ENCODE measurements around the gene VPS33B.

VPS33B gene

DNA sequence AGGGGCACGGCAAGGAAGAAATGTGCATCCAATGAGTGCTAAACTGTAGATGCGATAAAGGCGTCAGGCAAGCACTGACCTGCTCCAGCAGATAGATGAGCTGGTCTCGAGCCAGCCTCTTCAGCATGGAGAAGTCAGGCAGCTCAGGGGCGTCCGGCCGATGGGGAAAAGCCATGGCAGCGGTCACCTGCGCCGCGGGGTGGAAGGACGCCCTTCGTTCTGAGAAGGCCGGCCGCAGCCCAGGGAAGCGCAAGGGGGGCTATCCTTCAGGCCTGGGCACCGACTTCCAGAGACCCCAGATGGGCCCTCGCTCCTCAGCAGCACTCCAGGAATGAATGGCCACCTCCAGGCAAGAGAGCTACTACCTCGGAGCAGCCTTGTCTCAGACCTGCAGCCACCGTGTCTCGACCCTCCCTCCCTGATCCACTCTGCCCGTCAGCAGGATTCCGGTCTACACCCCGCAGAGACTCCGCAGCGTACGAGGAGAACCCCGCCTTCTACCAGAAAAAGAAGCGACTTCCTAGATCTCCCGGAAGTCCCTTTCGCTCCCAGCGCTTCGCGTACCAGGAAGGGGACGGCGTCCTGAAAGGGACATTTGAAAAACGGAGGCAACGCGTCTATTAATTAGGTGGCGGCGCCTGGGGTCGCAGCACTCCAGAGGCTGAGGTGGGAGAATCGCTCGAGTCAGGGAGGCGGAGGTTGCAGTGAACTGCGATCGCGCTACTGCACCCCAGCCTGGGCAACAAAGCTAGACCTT, at the start of gene VPS33B:
Gene VPS33B (minus strand): TSS at position 520 of the 757 bp plus-strand sequence. CDS start 345 bp downstream, at position 175.
- H3K27me3 ChIP-seq (ENCODE audit: control insufficient read depth, insufficient read depth, low read length), result no peaks in the 10 kb centered on the region
- no peaks in the 10 kb centered on the region for H3K36me3 ChIP-seq (ENCODE audit: control insufficient read depth, insufficient read depth, low read length)
- peak within 1 kb of the TSS; percentile 86 for H3K9ac ChIP-seq (ENCODE audit: low read length)
- H3K4me3 ChIP-seq (ENCODE audit: low read length), result peak within 1 kb of the TSS; percentile 91
- H3K9me3 ChIP-seq (ENCODE audit: control insufficient read depth, low read length), result no peaks in the 10 kb centered on the region
- H3K4me1 ChIP-seq (ENCODE audit: control insufficient read depth, insufficient read depth, low read length), result peaks cover 6% of the 10 kb centered on the region

DNA sequence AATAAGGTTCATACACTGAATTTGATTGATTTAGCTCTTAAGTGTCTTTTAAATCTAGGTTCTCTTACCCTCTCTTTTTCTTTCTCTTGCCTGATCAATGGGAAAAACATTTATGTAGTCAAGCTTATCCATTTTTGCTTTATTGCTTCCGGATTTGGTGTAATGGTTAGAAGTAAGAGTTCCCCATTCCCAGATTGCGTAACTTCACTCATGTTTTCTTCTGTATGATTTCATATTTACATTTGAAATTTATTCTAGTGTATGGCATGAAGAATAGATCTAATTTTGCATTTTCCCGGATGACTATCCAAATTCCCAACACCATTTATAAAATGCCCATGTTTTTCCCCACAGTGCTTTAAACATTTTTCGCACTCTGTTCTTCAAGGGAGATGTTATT, 49.8 kb upstream of the VPS33B start:
- H3K36me3 ChIP-seq (ENCODE audit: control insufficient read depth, insufficient read depth, low read length), result no peaks in the 10 kb centered on the region

DNA sequence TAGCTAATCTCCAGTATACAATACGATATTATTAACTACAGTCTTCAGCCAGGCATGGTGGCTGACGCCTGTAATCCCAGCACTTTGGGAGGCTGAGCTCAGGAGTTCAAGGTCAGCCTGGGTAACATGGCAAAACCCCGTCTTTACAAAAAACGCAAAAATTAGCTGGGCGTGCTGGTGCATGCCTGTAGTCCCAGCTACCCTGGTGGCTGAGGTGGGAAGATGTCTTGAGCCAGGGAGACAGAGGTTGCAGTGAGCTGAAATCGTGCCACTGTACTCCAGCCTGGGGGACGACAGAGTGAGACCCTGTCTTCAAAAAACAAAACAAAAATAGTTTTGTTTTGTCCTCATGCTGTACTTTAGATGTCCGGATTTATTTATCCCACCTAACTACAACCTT, 48.5 kb upstream of the VPS33B start:
- no peaks in the 10 kb centered on the region for H3K4me1 ChIP-seq (ENCODE audit: control insufficient read depth, insufficient read depth, low read length)
- no peak overlapping the region for H3K4me3 ChIP-seq (ENCODE audit: low read length)
- H3K27me3 ChIP-seq (ENCODE audit: control insufficient read depth, insufficient read depth, low read length), result no peaks in the 10 kb centered on the region
- H3K36me3 ChIP-seq (ENCODE audit: control insufficient read depth, insufficient read depth, low read length), result no peaks in the 10 kb centered on the region
- no peak overlapping the region for H3K9ac ChIP-seq (ENCODE audit: low read length)
- no peaks in the 10 kb centered on the region for H3K9me3 ChIP-seq (ENCODE audit: control insufficient read depth, low read length)

More for the DNA sequence above, 49.8 kb upstream of the VPS33B start:
- no peaks in the 10 kb centered on the region for H3K4me1 ChIP-seq (ENCODE audit: control insufficient read depth, insufficient read depth, low read length)
- no peaks in the 10 kb centered on the region for H3K9me3 ChIP-seq (ENCODE audit: control insufficient read depth, low read length)
- no peak overlapping the region for H3K4me3 ChIP-seq (ENCODE audit: low read length)
- no peak overlapping the region for H3K9ac ChIP-seq (ENCODE audit: low read length)
- H3K27me3 ChIP-seq (ENCODE audit: control insufficient read depth, insufficient read depth, low read length), result no peaks in the 10 kb centered on the region

DNA sequence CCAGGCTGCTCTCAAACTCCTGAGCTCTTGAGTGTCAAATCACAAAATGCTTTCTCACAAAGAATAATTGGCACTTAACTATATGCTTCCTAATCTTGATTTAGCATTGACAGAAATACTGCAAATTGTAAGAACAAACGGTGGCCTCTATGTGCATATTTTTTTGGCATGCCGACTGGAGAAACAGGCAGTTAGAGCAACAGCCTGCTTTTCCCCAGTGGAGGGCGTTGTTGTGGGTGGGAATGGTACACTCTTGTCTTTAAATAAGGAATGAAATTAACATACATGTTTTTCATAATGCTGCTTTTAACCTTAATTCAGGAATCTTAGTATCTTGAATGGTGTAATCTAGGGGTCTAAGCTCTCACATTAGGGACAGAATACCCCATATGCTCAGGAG, 46.6 kb upstream of the VPS33B start:
- no peaks in the 10 kb centered on the region for H3K4me1 ChIP-seq (ENCODE audit: control insufficient read depth, insufficient read depth, low read length)
- no peaks in the 10 kb centered on the region for H3K36me3 ChIP-seq (ENCODE audit: control insufficient read depth, insufficient read depth, low read length)
- no peaks in the 10 kb centered on the region for H3K27me3 ChIP-seq (ENCODE audit: control insufficient read depth, insufficient read depth, low read length)
- no peaks in the 10 kb centered on the region for H3K9me3 ChIP-seq (ENCODE audit: control insufficient read depth, low read length)
- no peak overlapping the region for H3K9ac ChIP-seq (ENCODE audit: low read length)
- no peak overlapping the region for H3K4me3 ChIP-seq (ENCODE audit: low read length)

DNA sequence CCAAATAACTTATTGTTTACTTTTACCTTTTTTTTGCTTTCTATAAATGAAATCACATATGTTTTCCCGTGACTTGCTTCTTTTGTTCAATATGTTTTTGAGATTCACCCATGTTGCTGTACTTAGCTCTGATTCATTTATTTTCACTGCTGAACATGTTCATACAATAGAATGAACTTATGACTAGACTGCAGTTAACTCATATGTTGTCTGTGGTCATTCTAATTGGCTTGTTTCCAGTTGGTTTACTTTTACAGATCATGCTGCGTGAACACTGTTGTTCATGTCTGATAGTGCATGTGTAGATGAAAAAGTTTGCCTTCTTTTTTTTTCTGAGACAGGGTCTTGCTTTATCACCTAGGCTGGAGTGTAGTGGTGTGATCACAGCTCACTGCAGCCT, 46.0 kb upstream of the VPS33B start:
- no peaks in the 10 kb centered on the region for H3K4me1 ChIP-seq (ENCODE audit: control insufficient read depth, insufficient read depth, low read length)
- H3K9me3 ChIP-seq (ENCODE audit: control insufficient read depth, low read length), result no peaks in the 10 kb centered on the region
- no peaks in the 10 kb centered on the region for H3K27me3 ChIP-seq (ENCODE audit: control insufficient read depth, insufficient read depth, low read length)
- no peak overlapping the region for H3K9ac ChIP-seq (ENCODE audit: low read length)
- no peaks in the 10 kb centered on the region for H3K36me3 ChIP-seq (ENCODE audit: control insufficient read depth, insufficient read depth, low read length)
- H3K4me3 ChIP-seq (ENCODE audit: low read length), result no peak overlapping the region

DNA sequence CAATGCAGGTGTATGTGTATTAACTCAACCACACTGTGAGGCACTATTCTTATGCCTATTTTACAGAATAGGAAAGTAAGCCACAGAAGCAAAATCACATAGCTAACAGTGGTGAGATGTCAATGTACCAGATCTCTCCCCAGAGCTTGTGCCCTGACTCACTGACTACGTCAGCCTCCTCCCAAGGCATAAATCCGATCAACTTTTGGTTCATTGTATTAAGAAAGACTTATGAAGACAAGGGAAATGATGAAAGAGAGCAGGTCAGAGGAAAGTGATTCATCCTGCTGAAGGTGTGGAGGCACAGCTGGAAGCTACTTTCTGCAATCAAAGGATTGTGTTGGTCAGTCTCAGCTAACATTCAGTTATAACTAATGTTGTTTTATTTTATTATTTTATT, 44.6 kb upstream of the VPS33B start:
- no peaks in the 10 kb centered on the region for H3K9me3 ChIP-seq (ENCODE audit: control insufficient read depth, low read length)
- H3K4me3 ChIP-seq (ENCODE audit: low read length), result no peak overlapping the region
- no peak overlapping the region for H3K9ac ChIP-seq (ENCODE audit: low read length)
- H3K36me3 ChIP-seq (ENCODE audit: control insufficient read depth, insufficient read depth, low read length), result no peaks in the 10 kb centered on the region
- no peaks in the 10 kb centered on the region for H3K4me1 ChIP-seq (ENCODE audit: control insufficient read depth, insufficient read depth, low read length)
- no peaks in the 10 kb centered on the region for H3K27me3 ChIP-seq (ENCODE audit: control insufficient read depth, insufficient read depth, low read length)

DNA sequence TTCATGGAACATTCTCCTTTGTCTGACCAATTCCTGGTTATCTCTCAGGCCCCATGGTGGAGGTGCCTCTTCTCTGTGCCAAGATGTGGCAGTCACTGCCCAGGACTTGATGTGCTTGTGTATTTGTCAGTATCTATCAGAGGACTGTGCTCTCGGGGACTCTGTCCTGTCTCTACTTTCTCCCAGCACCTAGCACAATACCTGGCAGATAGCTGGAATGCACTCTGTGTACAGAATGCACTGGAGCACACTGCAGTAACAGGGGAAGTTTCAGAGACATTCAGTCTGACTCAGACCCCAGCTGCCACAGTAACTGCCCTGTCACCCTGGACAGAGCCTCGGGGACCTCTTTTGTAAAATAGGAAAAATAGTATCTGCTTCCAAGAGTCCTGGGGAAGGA, 43.1 kb upstream of the VPS33B start:
- Histone ChIP-seq H3K4me1 (ENCODE audit: control insufficient read depth, insufficient read depth, low read length) (no peaks in the 10 kb centered on the region), H3K4me3 (ENCODE audit: low read length) (no peak overlapping the region), H3K9ac (ENCODE audit: low read length) (no peak overlapping the region), H3K36me3 (ENCODE audit: control insufficient read depth, insufficient read depth, low read length) (no peaks in the 10 kb centered on the region), H3K9me3 (ENCODE audit: control insufficient read depth, low read length) (no peaks in the 10 kb centered on the region), H3K27me3 (ENCODE audit: control insufficient read depth, insufficient read depth, low read length) (no peaks in the 10 kb centered on the region)

DNA sequence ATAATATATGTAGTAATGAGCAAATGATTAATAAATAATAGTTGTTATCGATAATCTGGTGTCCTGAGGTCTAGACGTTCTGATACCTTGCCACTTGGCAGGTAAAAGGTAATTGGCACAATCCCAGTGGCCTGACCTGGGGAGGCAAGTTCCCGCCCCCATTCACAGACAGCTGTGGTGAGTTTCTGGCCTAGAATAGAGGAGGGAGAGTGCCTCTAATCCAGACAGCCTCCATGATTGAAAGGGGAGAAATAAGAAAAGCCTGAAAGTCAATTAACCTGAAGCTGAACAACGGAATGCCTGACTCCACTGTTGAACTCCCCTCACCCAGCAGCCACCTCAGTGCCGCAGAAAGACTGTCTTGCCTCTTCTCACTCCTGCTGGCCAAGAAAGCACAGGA, 39.6 kb upstream of the VPS33B start:
- Histone ChIP-seq H3K4me1 (ENCODE audit: control insufficient read depth, insufficient read depth, low read length) (no peaks in the 10 kb centered on the region), H3K9ac (ENCODE audit: low read length) (no peak overlapping the region), H3K4me3 (ENCODE audit: low read length) (no peak overlapping the region), H3K9me3 (ENCODE audit: control insufficient read depth, low read length) (no peaks in the 10 kb centered on the region), H3K27me3 (ENCODE audit: control insufficient read depth, insufficient read depth, low read length) (peaks cover 11% of the 10 kb centered on the region), H3K36me3 (ENCODE audit: control insufficient read depth, insufficient read depth, low read length) (no peaks in the 10 kb centered on the region)

DNA sequence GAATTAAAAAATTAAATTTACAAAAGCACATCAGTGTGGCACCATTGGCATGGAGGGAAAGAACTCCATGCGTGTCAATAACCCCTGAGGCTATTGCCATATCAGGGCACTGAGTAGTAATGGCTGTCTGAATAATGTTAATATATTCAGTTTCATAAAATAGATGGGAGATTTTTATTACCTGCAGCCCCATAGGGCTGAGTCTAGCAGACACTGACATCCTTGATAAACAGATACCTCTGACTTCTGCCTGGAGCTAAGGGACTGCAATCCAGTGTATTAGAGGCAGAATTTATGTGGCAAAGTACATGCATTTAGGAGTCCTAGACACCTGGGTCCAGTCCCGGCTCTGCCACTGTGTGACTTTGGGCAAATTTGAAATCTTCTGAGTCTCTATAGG, 38.8 kb upstream of the VPS33B start:
- no peak overlapping the region for H3K9ac ChIP-seq (ENCODE audit: low read length)
- H3K27me3 ChIP-seq (ENCODE audit: control insufficient read depth, insufficient read depth, low read length), result peaks cover 15% of the 10 kb centered on the region
- no peaks in the 10 kb centered on the region for H3K9me3 ChIP-seq (ENCODE audit: control insufficient read depth, low read length)
- no peak overlapping the region for H3K4me3 ChIP-seq (ENCODE audit: low read length)
- no peaks in the 10 kb centered on the region for H3K36me3 ChIP-seq (ENCODE audit: control insufficient read depth, insufficient read depth, low read length)
- H3K4me1 ChIP-seq (ENCODE audit: control insufficient read depth, insufficient read depth, low read length), result no peaks in the 10 kb centered on the region

DNA sequence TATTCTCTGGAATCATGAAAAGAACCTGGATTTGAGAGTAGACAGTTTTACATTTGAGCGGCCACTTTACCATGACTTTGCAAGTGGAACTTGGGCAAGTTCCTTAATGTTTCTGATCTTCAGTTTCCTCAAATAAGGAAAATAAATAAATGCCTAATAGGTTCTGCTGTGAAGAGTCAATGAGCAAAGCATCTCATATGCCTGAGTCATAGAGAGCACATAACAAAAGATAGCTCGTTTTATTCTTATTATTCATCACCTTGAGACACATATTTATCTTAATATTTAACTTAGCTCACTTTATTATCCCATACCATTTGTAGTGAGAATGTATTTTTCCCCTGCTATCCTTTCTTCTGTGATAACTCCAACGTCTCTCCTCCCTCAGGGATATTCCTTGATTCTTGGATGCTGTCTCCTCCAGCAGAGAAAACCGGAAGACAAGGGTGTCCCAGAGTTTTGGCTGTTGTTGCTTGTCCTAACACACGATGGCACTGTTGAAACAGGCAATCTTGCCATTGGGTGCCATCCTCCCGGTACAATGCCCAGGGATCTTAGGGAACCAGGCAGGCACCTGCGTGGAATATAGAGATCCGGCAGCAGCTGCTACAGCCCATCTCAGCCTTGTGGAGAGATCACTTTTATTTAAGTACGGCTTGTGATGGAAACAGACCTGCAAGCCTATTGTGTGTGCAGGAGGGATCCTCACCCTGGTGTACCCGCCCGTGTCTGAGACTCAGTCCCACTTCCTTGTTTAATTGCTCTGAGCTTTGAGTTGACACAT, 33.3 kb upstream of the VPS33B start:
- peaks cover 18% of the 10 kb centered on the region for H3K27me3 ChIP-seq (ENCODE audit: control insufficient read depth, insufficient read depth, low read length)
- H3K4me1 ChIP-seq (ENCODE audit: control insufficient read depth, insufficient read depth, low read length), result no peaks in the 10 kb centered on the region
- no peaks in the 10 kb centered on the region for H3K9me3 ChIP-seq (ENCODE audit: control insufficient read depth, low read length)
- no peaks in the 10 kb centered on the region for H3K36me3 ChIP-seq (ENCODE audit: control insufficient read depth, insufficient read depth, low read length)
- H3K4me3 ChIP-seq (ENCODE audit: low read length), result no peak overlapping the region
- H3K9ac ChIP-seq (ENCODE audit: low read length), result no peak overlapping the region

DNA sequence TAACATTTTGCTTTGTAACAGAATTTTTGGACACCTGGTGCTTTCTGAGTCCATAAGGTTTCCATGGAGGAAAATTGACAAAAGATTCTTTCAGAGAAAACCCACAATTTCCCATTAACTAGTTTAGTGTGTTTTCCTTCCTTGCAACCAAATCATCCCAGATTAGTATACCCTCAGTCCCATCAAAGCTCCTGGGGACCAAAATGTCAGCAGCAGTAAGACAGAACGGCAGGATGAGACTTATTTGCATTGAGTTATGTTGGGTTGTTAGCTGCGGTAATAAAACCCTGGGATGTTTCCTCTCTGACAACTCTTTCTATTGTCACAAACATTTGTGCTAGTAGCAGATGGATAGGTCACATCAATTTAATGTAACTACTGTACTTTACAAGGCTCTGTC, 32.4 kb upstream of the VPS33B start:
- H3K36me3 ChIP-seq (ENCODE audit: control insufficient read depth, insufficient read depth, low read length), result no peaks in the 10 kb centered on the region
- peaks cover 18% of the 10 kb centered on the region for H3K27me3 ChIP-seq (ENCODE audit: control insufficient read depth, insufficient read depth, low read length)
- H3K4me3 ChIP-seq (ENCODE audit: low read length), result no peak overlapping the region
- no peak overlapping the region for H3K9ac ChIP-seq (ENCODE audit: low read length)
- no peaks in the 10 kb centered on the region for H3K9me3 ChIP-seq (ENCODE audit: control insufficient read depth, low read length)
- H3K4me1 ChIP-seq (ENCODE audit: control insufficient read depth, insufficient read depth, low read length), result no peaks in the 10 kb centered on the region

DNA sequence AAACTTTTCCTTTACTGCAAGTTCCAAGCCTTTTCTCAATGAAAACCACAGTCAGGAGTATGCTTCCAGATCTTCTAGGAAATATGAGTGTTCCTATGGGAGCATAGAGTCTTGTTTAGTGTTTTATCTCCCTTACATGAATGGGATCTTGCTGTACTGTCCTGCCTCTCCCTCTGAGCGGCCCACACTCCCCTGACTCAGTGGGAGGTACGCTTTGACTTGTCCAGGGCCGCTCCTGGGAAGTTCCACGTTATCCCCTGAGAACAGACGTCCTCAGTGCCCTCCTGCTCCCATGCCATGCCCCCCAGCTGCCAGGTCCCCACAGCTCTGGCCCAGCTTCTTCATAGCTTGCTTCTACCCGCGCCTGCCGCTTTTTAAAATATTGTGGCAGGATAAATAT, 28.9 kb upstream of the VPS33B start:
- no peak overlapping the region for H3K4me3 ChIP-seq (ENCODE audit: low read length)
- no peak overlapping the region for H3K9ac ChIP-seq (ENCODE audit: low read length)
- no peaks in the 10 kb centered on the region for H3K9me3 ChIP-seq (ENCODE audit: control insufficient read depth, low read length)

More for the DNA sequence above, 28.9 kb upstream of the VPS33B start:
- Histone ChIP-seq H3K27me3 (ENCODE audit: control insufficient read depth, insufficient read depth, low read length) (peaks cover 4% of the 10 kb centered on the region), H3K4me1 (ENCODE audit: control insufficient read depth, insufficient read depth, low read length) (no peaks in the 10 kb centered on the region), H3K36me3 (ENCODE audit: control insufficient read depth, insufficient read depth, low read length) (no peaks in the 10 kb centered on the region)

Data from mucosa of stomach (tissue), 1 donor.